ENCODE data around the gene SSTR3. TPM values are rescaled to one million over a fixed set of nuclear protein-coding genes. Genes with fewer than 3 reads are reported as not detected.
A peak's percentile ranks its signal among the peaks of the same experiment; 100 is the strongest.

SSTR3 gene
- total RNA-seq, 2 donors from 2014 or later = not detected

GRCh38 chr22:37187552-37187890, 24.8 kb downstream of the SSTR3 start:
- DNase-seq (ENCODE audit: low spot score) = peak; percentile 74
- intact Hi-C loops (cut with DNase I) = no loop called here

DNA sequence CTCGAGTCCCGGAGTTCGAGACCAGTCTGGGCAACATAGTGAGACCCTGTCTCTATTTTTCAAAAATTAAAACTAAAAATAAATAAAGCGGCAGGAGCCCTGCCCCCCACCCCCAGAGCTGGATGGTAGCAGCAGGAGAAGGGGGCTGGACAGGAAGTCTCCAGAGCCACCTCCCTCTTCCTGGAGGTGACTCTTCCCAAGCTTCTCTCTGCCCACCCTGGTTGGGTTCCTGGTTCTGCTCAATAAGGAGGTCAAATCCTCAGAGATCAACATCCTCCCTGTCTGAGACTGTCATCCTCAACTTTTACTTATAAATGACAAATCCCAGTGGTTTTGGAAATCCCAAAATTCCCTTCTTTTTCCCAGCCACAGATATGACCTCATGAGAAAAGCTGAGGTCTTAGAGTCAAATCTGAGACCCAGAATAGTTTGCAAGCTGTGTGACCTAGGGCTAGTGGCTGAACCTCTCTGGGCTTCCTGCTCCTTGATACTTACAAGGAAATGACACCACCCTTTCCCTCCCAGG, 25.2 kb downstream of the SSTR3 start:
- peak; percentile 62 for DNase-seq (ENCODE audit: low spot score)
- intact Hi-C loops (cut with DNase I) = no loop called here

- intact Hi-C loops (cut with DNase I) = no loop called here
- peak; percentile 26 for DNase-seq (ENCODE audit: low spot score)
Measured at GRCh38 chr22:37186228-37186996, 25.9 kb downstream of the SSTR3 start.

GRCh38 chr22:37185646-37186227, 26.5 kb downstream of the SSTR3 start:
- intact Hi-C loops (cut with DNase I) = no loop called here
- DNase-seq (ENCODE audit: low spot score) = peak; percentile 62

GRCh38 chr22:37184816-37185541, 27.3 kb downstream of the SSTR3 start:
- intact Hi-C loops (cut with DNase I) = no loop called here
- peak; percentile 61 for DNase-seq (ENCODE audit: low spot score)

GRCh38 chr22:37184380-37184755, 27.9 kb downstream of the SSTR3 start:
- intact Hi-C loops (cut with DNase I) = no loop called here

DNA sequence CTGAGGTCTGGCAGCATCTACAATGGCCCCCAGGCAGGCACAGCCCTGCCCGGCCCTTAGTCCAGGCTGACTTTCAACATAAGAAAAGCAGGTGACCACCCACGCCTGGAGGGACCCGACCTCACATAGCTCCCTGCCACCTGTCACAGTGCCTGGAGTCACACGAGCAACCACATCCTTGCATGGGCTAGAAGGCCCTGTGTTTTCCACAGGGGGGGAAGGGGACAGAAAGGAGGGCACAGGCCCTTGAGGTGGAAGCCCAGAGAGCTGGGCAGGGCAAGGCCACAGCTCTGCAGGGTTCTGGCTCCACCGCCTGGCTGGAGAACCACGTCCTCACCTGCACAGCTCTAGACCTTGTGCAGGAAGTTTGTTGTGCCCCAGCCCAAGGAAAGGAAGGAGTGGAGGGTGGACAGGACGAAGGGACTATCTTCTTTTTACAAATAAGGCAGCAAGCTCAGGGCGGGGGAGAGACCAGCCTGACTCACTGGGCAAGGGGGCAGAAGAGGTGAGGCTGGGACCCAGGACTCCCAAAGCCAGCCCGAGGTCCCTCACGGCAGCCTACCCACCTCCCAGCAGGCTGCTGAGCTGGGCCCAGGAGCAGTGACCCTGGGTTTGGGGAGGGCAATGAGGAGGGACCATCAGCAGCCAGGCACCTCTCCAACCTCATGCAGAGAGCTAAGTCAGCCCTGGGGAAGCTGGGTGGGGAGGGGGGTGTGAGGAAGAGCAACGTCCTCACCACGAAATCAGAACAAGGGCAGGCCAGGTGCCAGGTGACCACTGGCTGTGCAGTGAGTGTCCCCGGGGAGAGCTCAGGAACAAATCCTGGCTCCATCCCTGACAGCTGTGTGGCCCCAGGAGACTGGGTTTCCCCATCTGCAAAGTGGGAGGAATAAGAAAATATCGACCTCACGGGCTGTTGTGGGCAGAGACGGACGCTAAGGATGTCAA, 28.6 kb downstream of the SSTR3 start:
- intact Hi-C loops (cut with DNase I) = no loop called here
- DNase-seq (ENCODE audit: low spot score) = peak; percentile 66

More at GRCh38 chr22:37184380-37184755, 27.9 kb downstream of the SSTR3 start:
- peak; percentile 78 for DNase-seq (ENCODE audit: low spot score)

DNA sequence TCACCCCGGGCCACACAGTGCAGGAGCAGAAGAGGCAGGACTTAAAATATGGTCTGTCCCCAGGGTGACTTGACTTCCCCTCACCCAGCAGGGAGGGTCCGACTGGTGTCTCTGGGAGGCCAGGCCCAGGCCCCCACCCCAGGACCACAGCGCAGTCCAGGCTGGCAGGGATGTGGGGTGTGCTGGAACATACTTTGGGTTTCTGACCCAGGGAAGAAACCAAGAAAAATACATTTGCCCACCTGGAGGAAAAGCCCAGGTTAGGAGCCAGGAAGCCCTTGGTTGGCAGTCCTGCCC, 29.4 kb downstream of the SSTR3 start:
- peak; percentile 43 for DNase-seq (ENCODE audit: low spot score)
- intact Hi-C loops (cut with DNase I) = no loop called here

- peak; percentile 73 for DNase-seq (ENCODE audit: low spot score)
- intact Hi-C loops (cut with DNase I) = no loop called here
Measured at GRCh38 chr22:37182101-37182948, 30.0 kb downstream of the SSTR3 start.

DNA sequence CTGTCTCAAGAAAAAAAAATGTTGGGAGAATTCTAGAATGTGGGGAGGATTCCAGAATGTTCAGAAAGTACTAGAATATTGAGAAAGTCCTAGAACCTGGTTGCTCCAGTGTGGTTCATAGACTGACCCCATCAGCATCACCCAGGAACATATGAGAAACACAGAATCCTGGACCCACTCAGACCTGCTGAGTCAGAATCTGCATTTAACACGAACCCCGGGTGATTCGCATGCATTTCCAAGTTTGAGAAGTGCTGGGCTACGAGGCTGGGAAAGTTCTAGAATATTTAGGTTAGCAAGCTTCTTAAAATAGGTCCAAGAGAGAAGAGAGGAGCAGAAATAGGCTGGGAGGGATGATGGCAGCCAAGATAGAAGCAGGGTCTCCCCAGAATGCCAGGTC, 30.6 kb downstream of the SSTR3 start:
- DNase-seq (ENCODE audit: low spot score) = no peak

GRCh38 chr22:37180531-37181231, 31.6 kb downstream of the SSTR3 start:
- DNase-seq (ENCODE audit: low spot score) = peak; percentile 65

More for the DNA sequence above, 30.6 kb downstream of the SSTR3 start:
- intact Hi-C loops (cut with DNase I) = no loop called here

GRCh38 chr22:37179622-37180420, 32.5 kb downstream of the SSTR3 start:
- DNase-seq (ENCODE audit: low spot score) = peak; percentile 80
- intact Hi-C loops (cut with DNase I) = no loop called here

More at GRCh38 chr22:37180531-37181231, 31.6 kb downstream of the SSTR3 start:
- intact Hi-C loops (cut with DNase I) = no loop called here

- intact Hi-C loops (cut with DNase I) = no loop called here
- peak; percentile 25 for DNase-seq (ENCODE audit: low spot score)
Measured at GRCh38 chr22:37179126-37179470, 33.2 kb downstream of the SSTR3 start.

DNA sequence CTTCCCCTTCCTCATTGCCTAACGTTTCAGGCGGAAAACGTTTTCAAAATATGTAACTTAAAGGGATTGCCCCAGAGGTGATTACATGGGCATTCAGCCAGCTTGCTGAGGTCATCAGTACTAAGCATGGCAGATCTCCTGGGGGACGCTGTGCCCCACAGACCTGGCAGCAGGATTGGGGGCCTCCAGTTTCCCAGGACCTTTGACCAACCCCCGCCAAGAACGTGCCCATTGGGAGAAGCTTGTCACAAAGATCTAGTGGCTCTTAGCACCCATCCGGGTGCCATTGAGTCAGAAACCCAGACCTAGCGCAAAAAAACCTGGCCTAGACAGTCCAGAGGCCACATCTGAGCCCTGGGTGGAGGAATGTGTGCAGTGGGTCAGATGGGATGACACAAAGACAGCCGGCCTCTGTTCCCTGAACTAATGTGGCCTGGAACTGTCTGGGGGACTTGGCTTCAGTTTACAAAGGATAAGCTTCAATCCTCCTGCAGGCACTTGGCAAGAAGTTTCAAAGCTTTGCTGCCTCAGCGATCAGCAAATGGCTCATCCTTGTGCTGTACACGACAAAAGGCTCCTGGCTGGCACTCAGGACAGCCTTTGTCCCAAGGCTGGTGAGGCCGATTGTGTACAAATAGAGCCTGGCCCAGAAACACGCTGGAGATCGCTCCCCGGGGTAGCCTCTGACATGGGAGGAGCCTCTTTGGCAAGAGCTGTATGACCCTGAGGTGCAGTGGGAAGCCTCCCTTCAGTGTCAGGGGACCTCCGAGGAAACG, 33.7 kb downstream of the SSTR3 start:
- intact Hi-C loops (cut with DNase I) = no loop called here
- peak; percentile 70 for DNase-seq (ENCODE audit: low spot score)

DNA sequence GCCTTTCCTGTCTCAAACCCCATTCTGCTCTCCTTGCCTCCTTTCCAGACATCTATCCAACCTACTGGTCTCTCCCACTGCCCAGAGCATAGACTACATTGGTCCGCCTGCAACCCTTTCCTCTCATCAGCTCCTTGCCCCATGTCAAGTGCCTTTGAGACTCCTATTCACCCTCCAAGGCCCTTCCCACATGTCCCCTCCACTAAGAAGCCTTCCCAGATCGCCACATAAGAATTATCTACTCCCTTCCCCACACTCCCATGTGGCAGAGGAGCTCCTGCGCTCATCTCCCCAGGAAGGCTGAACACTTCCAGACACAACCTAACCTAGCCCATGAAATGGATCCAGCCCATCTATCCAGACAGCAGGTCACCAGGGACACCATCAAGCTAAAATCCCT, 34.5 kb downstream of the SSTR3 start:
- no peak for DNase-seq (ENCODE audit: low spot score)
- intact Hi-C loops (cut with DNase I) = no loop called here

GRCh38 chr22:37177221-37177620, 35.1 kb downstream of the SSTR3 start:
- peak; percentile 42 for DNase-seq (ENCODE audit: low spot score)
- intact Hi-C loops (cut with DNase I) = no loop called here

Measured in posterior vena cava (tissue), 2 donors.